ENCODE results near the gene ATXN1. TPM values are rescaled to one million over a fixed set of nuclear protein-coding genes. Genes with fewer than 3 reads are reported as not detected.
"Not testable (repeated sequence)": the region's sequence is repeated elsewhere in the genome, so short reads cannot be mapped to it uniquely, and the experiment has no call there.

ATXN1 gene
- polyA plus RNA-seq, 12 donors = 13.3 to 51.7 (median 17.6) TPM

DNA sequence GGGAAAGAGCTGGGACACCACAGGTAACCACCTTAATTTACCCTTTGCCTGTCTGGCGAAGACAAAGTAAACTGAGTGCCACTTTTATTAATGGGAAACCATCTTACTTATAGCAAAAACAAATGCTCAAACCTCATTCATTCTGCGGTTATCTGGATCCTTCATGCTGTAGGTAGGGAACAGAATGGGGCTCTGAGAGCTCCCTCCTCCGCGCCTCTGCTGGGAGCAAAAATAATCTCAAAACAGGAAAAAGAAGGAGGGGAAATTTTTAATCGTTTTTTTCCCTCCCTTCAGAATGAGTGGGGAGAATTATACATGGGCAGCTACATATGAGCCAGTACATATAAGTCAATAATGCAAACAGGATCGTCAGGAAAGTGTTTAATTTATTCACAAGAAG lies 345.6 kb downstream of the ATXN1 start:
- DNase-seq = no peak

DNA sequence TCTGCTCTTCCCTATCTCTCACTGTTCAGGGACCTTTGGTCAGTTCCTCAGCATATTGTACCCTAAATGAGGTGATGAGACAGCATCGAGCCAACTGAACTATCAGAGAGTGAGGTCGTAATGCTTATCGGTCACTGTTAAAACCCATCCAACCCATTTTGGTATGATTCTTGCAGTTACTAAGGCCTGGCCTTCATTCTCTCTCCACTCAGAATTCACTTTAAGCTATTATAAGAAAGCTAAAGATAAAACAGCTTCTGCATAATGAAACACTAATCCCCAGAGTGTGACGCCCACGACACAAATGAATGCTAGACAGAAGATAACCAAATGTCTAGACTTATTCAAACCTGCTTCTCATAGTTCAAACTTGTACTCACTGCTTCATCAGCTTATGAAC lies 347.1 kb downstream of the ATXN1 start:
- DNase-seq = no peak

DNA sequence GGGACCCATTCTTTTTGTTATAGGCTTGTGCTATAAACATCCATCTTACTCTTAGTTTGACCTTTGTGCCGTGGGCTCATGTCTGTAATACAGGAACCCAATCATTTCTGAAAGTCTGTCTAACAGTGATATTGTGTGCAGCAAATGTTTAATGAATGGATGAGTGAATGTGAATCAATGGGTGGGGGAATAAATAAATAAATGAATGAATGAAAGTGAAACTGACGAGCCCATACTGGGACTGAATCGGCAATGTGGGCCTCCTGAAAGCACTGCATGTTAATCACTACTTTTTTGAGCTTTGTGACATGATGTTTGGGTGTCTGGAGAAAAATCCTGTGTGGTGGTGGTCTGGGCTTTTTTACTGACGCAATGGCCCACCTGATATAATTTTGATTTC lies 347.9 kb downstream of the ATXN1 start:
- DNase-seq = no peak

DNA sequence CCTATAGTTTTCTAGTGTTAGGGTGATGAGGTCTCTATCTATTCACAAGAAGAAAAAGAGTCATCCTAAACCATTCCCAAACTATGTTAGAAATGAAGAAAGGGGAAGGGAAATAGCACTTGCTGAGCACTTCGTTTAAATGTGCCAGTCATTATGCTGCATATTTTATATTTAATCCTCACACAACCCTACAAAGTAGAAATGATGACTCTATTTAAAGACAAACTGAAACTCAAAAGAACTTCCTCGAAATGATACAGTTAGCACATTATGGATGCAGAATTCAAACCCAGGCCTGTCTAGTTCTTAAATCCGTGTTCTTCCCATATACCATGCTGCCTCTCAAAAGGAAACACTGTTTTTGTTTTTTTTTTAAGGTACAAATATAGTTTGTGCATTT lies 348.3 kb downstream of the ATXN1 start:
- no peak for DNase-seq

DNA sequence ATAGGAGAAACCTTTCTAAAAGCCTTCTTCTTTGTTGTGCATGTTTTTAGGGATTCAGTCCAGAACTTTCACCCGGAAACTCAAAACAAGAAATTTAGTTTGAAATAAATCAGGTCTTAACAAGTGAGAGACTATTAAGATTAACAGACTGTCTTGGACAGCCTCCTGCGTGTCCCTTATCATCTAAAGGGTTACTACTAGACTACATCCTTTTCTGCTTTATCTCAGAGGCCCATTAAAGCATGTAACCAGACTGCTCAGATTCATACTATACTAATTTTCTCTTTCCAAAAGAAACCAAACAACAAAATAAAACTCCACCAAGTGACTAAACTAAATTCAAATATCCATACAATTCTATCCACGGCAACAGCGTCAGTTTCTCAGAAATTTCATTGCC lies 349.1 kb downstream of the ATXN1 start:
- DNase-seq = no peak

DNA sequence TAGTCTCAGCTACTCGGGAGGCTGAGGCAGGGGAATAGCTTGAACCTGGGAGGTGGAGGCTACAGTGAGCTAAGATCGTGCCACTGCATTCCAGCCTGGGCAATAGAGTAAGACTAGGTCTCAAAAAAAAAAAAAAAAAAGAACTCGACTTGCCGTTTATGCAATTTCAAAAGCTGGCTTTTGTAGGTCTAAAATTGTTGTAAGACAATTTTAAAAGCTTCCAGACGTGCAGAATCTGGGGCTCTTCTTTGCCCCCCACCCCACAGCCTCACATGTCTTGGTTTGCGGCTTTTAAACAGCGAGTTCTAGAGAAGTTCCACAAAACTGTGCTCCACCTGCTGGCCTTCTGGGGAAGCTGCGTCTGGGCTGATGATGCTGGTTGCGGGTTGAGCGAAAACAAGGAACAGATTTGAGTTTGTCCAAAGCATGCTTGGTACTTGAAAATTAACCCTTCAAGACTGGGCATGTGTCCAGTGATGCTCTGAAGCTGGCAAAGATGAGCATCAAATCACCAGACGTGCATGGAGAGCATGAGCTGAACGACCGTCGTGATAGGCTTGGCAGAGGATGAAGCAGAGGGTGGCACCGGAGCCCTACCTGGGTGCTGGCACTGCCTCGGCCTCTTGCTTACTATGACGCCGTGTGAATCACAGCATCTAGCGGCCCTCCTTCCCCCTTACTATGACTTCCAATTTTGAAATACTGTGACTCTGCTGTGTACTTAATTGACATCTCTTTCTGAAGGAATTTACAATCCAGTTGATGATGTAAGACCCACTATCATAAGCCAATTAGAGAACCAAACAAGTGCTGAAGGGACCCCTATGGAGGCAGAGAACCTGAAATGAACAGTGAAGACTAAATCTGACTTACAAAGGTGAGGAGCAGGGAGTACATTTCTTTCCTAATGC lies 351.5 kb downstream of the ATXN1 start:
- peak; percentile 73 for DNase-seq

DNA sequence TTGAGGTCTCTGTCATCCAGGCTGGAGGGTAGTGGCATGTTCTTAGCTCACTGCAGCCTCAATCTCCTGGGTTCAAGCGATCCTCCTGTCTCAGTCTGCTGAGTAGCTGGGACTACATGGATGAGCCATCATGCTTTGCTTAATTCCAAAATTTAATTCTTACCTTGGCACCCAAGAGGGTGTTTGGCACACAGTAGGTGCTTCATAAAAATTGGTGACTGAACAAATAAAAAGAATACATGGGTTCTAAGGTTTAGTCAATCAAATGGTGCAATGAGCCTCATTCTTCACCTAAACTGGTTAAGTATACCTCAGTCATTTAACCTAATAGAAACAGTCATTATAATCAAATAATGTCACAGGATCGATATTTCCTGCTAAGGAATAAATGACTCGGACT lies 352.5 kb downstream of the ATXN1 start:
- no peak for DNase-seq

DNA sequence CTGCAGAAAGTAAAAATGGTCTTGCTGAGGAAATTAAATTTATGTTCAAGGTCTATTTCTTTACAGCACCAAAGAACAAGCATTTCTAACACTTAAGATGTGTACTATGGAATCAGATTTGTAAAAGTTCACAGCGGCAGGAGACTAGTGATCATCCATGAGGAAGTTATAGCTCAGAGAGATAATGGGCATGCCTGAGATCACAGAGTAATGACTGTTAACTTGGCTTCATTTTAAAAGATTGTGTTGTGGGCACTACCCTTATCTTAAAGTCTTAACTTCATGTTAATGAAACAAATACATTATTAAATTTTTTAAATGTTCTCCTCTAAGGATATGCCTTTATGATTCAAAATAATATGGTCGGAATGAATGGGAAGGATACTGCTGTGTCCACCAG lies 354.3 kb downstream of the ATXN1 start:
- no peak for DNase-seq

DNA sequence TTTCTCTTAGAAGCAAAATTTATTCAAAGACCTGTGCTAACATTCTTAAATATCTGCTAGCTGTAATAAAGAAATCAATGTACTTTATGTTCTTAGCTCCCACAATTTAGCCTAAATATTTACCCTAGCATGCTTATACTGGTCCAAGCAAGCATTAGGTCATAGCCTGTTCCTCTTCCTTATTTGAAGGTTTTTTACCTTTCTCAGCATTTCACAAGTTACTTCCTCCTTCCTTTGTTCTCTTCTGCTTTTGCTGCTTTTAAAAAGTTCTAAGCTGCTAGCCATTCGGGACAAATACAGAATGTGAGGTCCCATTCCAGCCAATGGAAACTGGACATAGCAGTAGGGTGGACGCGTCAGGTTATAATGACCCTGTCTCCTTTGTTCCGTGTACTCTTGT lies 354.7 kb downstream of the ATXN1 start:
- DNase-seq = not testable (repeated sequence)

DNA sequence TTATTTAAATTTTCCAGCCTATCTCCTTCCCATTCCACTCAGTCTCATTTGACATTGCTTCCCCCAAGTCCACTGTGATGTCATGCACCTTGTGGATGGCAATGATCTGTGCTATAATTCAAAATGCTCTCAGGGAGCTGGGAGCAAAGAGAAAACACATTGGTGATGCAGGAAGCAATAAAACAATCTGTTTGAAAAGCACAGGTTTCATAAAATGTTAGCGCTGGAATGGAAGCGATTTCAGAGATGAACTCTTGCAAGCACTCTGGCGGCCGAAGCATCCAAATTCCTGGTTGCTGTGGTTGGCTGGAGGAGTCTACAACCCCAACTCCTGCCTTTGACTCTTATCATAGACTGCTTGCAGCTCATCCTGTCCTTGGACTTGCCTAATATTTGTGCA lies 355.9 kb downstream of the ATXN1 start:
- DNase-seq = no peak

DNA sequence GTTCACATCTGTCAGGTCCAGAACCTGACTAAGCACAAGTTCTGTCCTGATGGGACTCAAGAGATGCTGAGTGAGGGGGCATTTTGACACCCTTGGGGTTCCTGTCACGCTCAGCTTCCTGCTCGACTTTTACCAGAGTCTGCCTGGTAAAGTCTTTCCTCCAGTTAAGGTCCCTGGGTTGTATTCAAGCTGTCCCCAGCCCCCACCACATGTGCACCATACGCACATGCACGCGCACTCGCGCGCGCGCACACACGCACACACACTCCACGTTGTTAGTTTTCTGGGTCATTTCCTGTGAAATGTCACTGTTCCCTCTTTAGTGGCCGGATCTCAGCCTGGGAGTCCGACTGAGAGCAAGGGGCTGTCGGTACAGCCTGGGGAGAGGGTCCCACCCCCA lies 356.8 kb downstream of the ATXN1 start:
- no peak for DNase-seq

DNA sequence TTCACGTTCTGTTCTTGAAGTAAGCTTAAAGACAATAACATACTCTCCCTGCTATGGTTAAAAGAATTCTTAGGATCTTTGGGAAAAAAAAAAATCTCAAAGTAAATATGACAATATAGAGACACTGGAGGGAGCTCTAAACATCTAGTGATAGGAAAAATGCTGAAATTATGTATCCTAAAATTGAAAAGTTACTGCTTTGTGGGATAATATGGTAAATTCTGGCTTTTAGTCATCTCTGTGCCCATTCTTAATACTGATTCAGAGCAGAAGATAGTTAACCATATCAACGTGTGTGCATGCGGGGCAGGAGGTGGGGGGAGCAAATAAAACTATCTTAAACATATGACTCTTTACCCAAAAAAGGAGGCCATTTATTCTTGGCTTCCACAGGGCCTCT lies 357.4 kb downstream of the ATXN1 start:
- DNase-seq = no peak

DNA sequence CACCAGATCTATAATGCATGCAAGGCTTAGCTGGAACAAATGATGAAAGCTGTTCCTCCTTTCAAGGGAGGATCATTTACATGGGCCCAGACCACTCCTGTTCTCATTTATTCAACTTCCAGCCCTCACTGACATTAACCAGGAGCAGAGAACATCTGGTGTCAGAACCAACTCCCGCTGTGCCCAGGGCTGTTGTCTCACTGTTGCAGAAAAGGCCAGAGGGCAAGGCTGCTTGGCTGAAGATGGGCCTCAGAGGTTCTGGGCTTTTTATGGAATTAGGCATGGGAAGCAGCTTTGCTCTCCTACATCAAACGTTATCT lies 358.7 kb downstream of the ATXN1 start:
- DNase-seq = no peak

DNA sequence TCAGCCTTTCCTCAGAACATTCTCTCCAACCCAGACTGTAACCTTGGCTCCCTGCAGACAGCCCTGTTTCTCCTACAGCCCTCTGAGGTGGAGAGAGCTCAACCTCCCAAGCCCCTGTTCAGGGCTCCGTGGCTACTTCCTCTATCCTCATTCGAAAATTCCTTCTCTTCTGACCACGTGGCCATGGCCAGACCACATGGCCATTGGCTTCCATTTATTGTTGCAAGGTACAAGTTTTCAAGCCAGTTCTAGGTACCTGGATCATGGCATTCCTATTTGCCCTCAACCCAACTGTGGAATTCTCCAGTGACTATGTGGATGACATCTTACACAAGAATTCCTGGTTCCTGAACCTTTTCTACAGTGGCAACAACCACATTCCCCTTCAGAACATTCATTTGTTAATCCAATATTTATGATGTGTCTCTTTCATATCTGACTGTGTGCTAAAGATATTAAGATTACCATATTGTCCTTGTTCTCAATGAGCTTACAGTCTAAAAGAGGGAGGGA lies 361.0 kb downstream of the ATXN1 start:
- no peak for DNase-seq

DNA sequence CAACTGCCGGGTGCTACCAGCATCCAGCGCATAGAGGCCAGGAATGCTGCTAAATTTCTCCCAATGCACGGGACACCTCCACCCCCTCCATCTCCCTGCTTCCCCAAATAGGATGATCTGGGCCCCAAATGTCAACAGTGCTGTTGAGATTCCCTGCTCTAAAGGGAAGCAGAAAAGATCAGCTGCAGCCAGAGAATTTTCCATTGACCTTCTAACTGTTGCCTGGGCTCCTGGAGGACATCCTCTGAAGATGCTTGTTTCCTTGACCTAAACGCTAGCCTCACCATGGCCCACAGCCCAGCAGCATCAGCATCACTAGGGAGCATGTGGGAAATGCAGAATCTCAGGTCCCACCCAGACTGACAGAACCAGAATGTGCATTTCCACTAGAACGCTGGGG lies 361.6 kb downstream of the ATXN1 start:
- no peak for DNase-seq

DNA sequence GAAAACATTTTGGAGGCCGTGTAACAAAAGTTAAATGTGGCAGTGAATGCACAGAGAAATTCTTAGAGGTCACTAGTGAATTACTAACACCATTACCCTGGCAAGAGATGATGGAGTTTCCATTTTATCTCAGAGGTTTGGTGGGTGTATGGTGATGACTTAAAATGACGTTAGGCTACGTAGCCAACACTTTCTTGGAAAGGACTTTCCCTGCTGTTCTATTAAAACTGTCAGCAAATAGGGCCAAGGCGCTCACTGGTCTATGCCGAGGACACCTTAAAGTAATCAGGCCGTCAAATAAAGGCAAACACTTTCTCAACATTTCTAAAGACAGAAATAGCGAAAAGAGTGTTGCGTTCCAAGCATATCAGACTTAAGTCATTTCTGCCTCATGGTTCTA lies 362.1 kb downstream of the ATXN1 start:
- peak; percentile 58 for DNase-seq

DNA sequence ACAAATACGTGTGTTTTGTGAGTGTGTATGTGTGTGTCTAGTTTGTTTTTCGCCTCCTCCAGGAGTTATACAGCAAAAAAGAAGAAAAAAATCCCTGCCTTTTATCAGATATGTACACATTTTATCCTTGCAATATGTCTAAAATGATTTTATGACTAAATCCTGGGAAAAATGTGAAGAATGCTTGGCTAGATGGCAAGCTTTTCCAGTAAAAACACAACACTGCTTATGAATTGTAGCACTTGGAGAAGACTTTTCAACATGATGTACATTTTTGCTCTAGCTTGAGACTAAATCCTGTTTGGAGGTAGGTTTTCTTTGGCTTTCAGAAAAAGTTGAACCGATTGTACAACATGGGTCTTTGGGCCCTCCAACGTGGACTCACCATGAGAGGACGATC lies 362.7 kb downstream of the ATXN1 start:
- no peak for DNase-seq

DNA sequence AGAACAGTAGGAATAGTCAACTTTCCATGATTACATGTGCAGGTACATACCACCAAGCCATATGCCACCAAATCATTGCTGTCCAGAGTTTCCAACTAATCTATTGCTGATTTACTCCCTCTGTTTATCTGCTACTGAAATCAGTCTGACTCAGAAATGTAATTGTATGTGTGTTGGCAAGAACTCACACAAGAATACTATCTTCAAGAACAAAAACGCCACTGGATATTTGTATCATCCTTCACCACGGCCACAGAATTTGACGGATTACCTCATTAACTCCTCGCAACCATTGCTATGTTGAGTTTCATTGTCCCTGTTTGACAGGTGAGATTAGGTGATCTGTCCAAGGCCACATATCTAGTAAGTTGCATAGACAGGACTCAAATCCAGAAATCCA lies 363.6 kb downstream of the ATXN1 start:
- no peak for DNase-seq

DNA sequence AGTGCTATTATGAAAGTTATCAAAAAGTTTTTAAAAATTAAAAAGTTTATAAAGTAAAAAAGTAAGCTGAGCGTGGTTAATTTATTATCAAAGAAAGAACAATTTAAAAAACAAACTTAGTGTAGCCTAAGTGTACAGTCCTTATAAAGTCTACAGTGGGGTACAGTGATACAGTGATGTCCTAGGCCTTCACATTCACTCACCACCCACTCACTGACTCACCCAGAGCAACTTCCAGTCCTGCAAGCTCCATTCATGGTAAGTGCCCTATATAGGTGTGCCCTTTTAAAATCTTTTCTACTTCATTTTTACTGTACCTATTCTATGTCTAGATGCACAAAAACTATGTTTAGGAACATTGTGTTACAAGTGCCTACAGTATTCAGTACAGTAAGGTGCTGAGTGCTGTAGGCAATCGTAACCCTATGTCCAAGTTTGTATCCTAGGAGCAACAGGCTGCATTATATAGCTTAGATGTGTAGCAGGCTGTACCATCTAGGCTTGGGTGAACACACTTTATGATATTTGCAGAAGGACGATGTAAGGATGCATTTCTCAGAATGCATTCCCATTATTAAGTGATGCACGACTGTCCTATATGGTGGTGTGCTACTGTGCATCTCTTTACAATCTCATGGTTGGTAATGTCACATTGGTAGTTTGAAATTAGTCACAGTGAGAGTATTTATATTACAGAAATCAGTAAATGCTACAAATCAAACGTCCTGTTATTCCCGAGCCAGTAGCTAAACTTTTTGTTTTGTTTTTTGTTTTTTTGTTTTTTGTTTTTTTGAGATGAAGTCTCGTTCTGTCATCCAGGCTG lies 364.6 kb downstream of the ATXN1 start:
- no peak for DNase-seq

DNA sequence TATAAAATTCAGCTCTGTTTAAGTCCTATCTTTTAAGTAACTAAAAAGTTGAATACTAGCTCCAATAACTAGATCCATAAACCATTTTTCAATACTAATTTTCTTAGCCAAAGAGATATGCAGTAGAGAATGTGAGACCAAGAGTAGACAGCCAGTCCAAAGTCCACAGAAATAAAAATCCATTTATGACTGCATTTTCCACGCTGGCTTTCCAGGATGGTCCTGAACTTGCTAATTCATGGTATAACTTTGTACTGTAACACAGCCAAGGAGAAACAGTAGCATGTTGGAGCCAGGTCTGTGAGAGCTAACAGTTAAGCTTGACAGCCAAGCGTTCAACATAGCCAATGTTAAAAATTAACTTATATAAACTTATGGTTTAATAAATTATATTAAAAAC lies 366.6 kb downstream of the ATXN1 start:
- DNase-seq = no peak

DNA sequence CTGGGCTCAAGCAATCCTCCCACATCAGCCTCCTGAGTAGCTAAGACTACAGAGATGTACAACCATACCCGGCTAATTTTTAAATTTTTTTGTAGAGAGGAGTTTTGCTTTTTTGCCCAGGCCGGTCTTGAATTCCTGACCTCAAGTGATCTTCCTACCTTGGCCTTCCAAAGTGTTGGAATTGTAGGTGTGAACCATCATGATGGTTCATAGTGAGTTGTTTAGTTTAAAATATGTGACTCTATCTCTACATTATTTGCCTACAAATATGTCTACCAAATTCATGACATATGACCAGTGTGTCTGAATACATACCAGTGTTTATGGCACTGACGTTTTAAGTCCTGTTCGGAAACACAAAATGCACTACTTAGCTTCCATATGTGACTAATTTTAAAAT lies 367.9 kb downstream of the ATXN1 start:
- no peak for DNase-seq

DNA sequence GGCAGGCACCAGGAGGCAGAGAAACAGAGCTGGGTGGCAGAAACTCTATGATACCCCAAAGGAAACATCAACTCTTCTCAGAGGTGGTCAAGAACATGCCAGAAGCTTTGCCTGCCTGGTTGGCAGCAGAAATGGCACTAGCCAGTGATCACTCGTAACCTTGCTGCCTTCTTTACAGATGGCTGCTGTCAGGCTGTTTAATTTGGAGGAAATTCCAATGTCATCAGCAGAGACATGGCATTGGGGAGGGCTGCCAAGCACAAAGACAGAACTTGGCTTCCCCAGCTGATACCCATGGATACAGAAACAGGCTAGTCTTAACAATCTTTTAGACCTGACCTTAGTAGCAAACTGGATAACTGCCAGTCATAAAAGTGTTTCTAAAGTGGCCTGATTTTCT lies 369.2 kb downstream of the ATXN1 start:
- no peak for DNase-seq

DNA sequence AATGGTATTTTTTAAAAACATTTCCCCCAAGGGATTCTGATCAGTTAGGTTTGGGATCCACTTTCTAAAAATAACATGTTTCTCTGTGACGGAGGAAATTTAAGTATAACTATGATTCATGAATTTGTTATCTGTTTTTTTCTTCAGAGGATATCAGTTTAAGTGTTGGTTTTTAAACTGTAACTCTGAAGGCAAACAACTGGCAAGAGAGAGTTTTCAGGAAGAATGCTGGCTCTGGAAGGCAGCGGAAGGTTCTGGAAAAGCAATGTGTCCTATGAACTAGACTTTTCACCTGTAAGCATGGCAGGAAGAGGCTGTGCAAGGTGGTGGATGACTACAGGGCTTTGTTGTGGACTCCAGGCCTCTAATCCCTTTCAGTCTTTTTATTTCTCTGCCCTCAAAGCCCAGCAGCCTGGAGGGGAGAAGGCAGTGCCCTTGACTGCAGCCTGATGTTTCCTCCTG lies 369.8 kb downstream of the ATXN1 start:
- no peak for DNase-seq
